IMR-90 (cell line): ENCODE measurements around the gene SP2. TPM values are rescaled to one million over a fixed set of nuclear protein-coding genes. Genes with fewer than 3 reads are reported as not detected.
A peak's percentile ranks its signal among the peaks of the same experiment; 100 is the strongest.

ENCODE experiments used
- ATAC-seq: fragments of 200-7000 bp; cut with Tn5 transposase; 2 replicates; pipeline ENCODE4 v1.9.1; 2020; ENCODE audit warnings: low read depth, mild to moderate bottlenecking, moderate library complexity
- BruUV-seq: library from RNA; stranded (reverse); fragments of 400-500 nt; replicated peaks from 2 replicates; lab custom pipeline; 2021; lab: Mats Ljungman, UMichigan
- CTCF ChIA-PET: fragments of 300-600 bp; formaldehyde crosslinking; extraction: SDS; loops from one replicate; lab custom pipeline; 2021; ENCODE audit warnings: antibody characterized with exemption; lab: Yijun Ruan, JAX
- POLR2A ChIA-PET: fragments of 300-600 bp; sonication (Branson Sonifier 250); formaldehyde crosslinking; loops from one replicate; lab custom pipeline; 2022; ENCODE audit warnings: antibody characterized with exemption; ENCODE audit not compliant: unreplicated experiment; lab: Charles Lee
- DNase-seq: peaks from one replicate; pipeline ENCODE4 v3.0.0; 2013
- H2AFZ ChIP-seq: replicated peaks from 2 replicates; pipeline ENCODE3; 2013; ENCODE audit warnings: low read length, mild to moderate bottlenecking; ENCODE audit not compliant: poor library complexity
- H2AK5ac ChIP-seq: 2 replicates; pipeline ENCODE4 v1.6.1; 2013; ENCODE audit warnings: low read depth, low read length, inconsistent platforms
- H2AK9ac ChIP-seq: replicated peaks from 2 replicates; pipeline ENCODE3; 2013; ENCODE audit warnings: mild to moderate bottlenecking, low read depth, low read length, moderate library complexity; ENCODE audit not compliant: poor library complexity
- H2BK120ac ChIP-seq: 2 replicates; pipeline ENCODE4 v1.6.1; 2013; ENCODE audit warnings: low read depth, low read length, inconsistent platforms
- H2BK15ac ChIP-seq: 3 replicates; pipeline ENCODE4 v1.6.1; 2013; ENCODE audit warnings: low read depth, low read length, inconsistent platforms
- H2BK20ac ChIP-seq: 2 replicates; pipeline ENCODE4 v1.6.1; 2013; ENCODE audit warnings: low read depth, mild to moderate bottlenecking, inconsistent platforms, low read length, moderate library complexity
- H2BK5ac ChIP-seq: 2 replicates; pipeline ENCODE4 v1.6.1; 2013; ENCODE audit warnings: mild to moderate bottlenecking, low read depth, low read length, inconsistent platforms; ENCODE audit not compliant: poor library complexity, severe bottlenecking
- H3K14ac ChIP-seq: replicated peaks from 2 replicates; pipeline ENCODE4 v1.6.1; 2013; ENCODE audit warnings: low read depth, low read length, inconsistent platforms
- H3K18ac ChIP-seq: 2 replicates; pipeline ENCODE4 v1.6.1; 2013; ENCODE audit warnings: low read depth, low read length, control low read depth
- H3K23ac ChIP-seq: 2 replicates; pipeline ENCODE4 v1.6.1; 2013; ENCODE audit warnings: low read depth, low read length, inconsistent platforms
- H3K27ac ChIP-seq: 2 replicates; pipeline ENCODE4 v1.5.1; 2013; ENCODE audit warnings: mild to moderate bottlenecking, control low read depth, low read length; ENCODE audit not compliant: insufficient read depth
- H3K27me3 ChIP-seq: 2 replicates; pipeline ENCODE4 v1.6.1; 2013; ENCODE audit warnings: low read length; ENCODE audit not compliant: control insufficient read depth, insufficient read depth
- H3K36me3 ChIP-seq: 2 replicates; pipeline ENCODE4 v1.6.1; 2013; ENCODE audit warnings: low read length, mixed read lengths; ENCODE audit not compliant: control insufficient read depth, insufficient read depth
- H3K4ac ChIP-seq: 2 replicates; pipeline ENCODE4 v1.6.1; 2013; ENCODE audit warnings: low read depth, low read length, inconsistent platforms
- H3K4me1 ChIP-seq: 2 replicates; pipeline ENCODE4 v1.6.1; 2013; ENCODE audit warnings: low read length, mixed read lengths; ENCODE audit not compliant: control insufficient read depth, insufficient read depth
- H3K4me2 ChIP-seq: 2 replicates; pipeline ENCODE4 v1.6.1; 2013; ENCODE audit warnings: low read depth, mild to moderate bottlenecking, control low read depth, low read length, moderate library complexity
- H3K4me3 ChIP-seq: 2 replicates; pipeline ENCODE4 v1.5.1; 2013; ENCODE audit warnings: low read depth, mild to moderate bottlenecking, control low read depth, low read length, moderate library complexity; ENCODE audit not compliant: insufficient read depth
- H3K56ac ChIP-seq: 2 replicates; pipeline ENCODE4 v1.6.1; 2013; ENCODE audit warnings: low read length, inconsistent platforms; ENCODE audit not compliant: insufficient read depth; ENCODE audit errors: extremely low read depth
- H3K79me1 ChIP-seq, 2 experiments: 2 replicates each; pipeline ENCODE4 v1.6.1; 2013; ENCODE audit warnings: low read length in 2 of 2, inconsistent platforms in 1 of 2, low read depth in 1 of 2
- H3K9ac ChIP-seq: 2 replicates; pipeline ENCODE4 v1.6.1; 2013; ENCODE audit warnings: low read depth, low read length, control low read depth
- H3K9me1 ChIP-seq: 2 replicates; pipeline ENCODE4 v1.6.1; 2013; ENCODE audit warnings: low read length, inconsistent platforms; ENCODE audit not compliant: insufficient read depth
- H3K9me3 ChIP-seq: 2 replicates; pipeline ENCODE4 v1.6.1; 2013; ENCODE audit warnings: low read length; ENCODE audit not compliant: control insufficient read depth, insufficient read depth
- H4K20me1 ChIP-seq: 2 replicates; pipeline ENCODE4 v1.6.1; 2013; ENCODE audit warnings: low read length, inconsistent platforms; ENCODE audit not compliant: insufficient read depth
- H4K5ac ChIP-seq: 2 replicates; pipeline ENCODE4 v1.6.1; 2013; ENCODE audit warnings: mild to moderate bottlenecking, low read depth, low read length, control low read depth
- H4K8ac ChIP-seq, 2 experiments: 2 replicates each; pipeline ENCODE4 v1.6.1; 2013; ENCODE audit warnings: low read depth in 2 of 2, low read length in 2 of 2, control low read depth in 1 of 2, inconsistent platforms in 1 of 2
- H4K91ac ChIP-seq: 2 replicates; pipeline ENCODE4 v1.6.1; 2013; ENCODE audit warnings: low read depth, low read length, inconsistent platforms; ENCODE audit not compliant: insufficient read depth
- BHLHE40 ChIP-seq: fragments of 150-350 bp; IDR thresholded peaks from 2 replicates; pipeline ENCODE4 v1.6.1; 2016; ENCODE audit warnings: mild to moderate bottlenecking, low read depth, low read length
- CEBPB ChIP-seq: IDR thresholded peaks from 2 replicates; pipeline ENCODE4 v1.6.1; 2012; ENCODE audit warnings: low read depth, low read length, improper control_type of control experiment
- CHD1 ChIP-seq: IDR thresholded peaks from 2 replicates; pipeline ENCODE4 v1.6.1; 2012; ENCODE audit warnings: low read depth, low read length, improper control_type of control experiment
- CTCF ChIP-seq: conservative IDR thresholded peaks from 2 replicates; pipeline ENCODE4 v1.5.1; 2012; ENCODE audit warnings: mild to moderate bottlenecking, low read depth, low read length, improper control_type of control experiment
- FOS ChIP-seq: fragments of 150-350 bp; IDR thresholded peaks from 2 replicates; pipeline ENCODE4 v1.6.1; 2016; ENCODE audit warnings: low read depth, low read length
- MAFK ChIP-seq: IDR thresholded peaks from 2 replicates; pipeline ENCODE4 v1.6.1; 2012; ENCODE audit warnings: low read depth, low read length, improper control_type of control experiment
- MAZ ChIP-seq: IDR thresholded peaks from 2 replicates; pipeline ENCODE4 v1.6.1; 2012; ENCODE audit warnings: low read depth, mild to moderate bottlenecking, low read length, improper control_type of control experiment, moderate library complexity, borderline replicate concordance
- NFE2L2 ChIP-seq: fragments of 150-350 bp; IDR thresholded peaks from 2 replicates; pipeline ENCODE4 v1.6.1; 2016; ENCODE audit warnings: low read depth, mild to moderate bottlenecking, low read length
- POLR2A ChIP-seq: IDR thresholded peaks from 2 replicates; pipeline ENCODE4 v1.6.1; 2012; ENCODE audit warnings: mild to moderate bottlenecking, low read depth, low read length
- RAD21 ChIP-seq: IDR thresholded peaks from 2 replicates; pipeline ENCODE4 v1.6.1; 2012; ENCODE audit warnings: low read length, improper control_type of control experiment
- RCOR1 ChIP-seq: IDR thresholded peaks from 2 replicates; pipeline ENCODE4 v1.6.1; 2012; ENCODE audit warnings: mild to moderate bottlenecking, low read length, improper control_type of control experiment; ENCODE audit not compliant: insufficient replicate concordance
- RFX5 ChIP-seq: IDR thresholded peaks from 2 replicates; pipeline ENCODE4 v1.8.0; 2012; ENCODE audit warnings: low read depth, mild to moderate bottlenecking, low read length, moderate library complexity
- SMC3 ChIP-seq: fragments of 150-350 bp; IDR thresholded peaks from 2 replicates; pipeline ENCODE4 v1.6.1; 2016; ENCODE audit warnings: low read depth, mild to moderate bottlenecking, antibody characterized with exemption, low read length, moderate library complexity
- USF2 ChIP-seq: fragments of 150-350 bp; IDR thresholded peaks from 2 replicates; pipeline ENCODE4 v1.6.1; 2017; ENCODE audit warnings: mild to moderate bottlenecking, antibody characterized with exemption, low read length, low read depth
- WGBS, 2 experiments: methylation state at CpG; one replicate each; pipeline versions ENCODE4 v1.1.5 to v1.1.7; 2013; ENCODE audit warnings: missing lambda C conversion rate in 2 of 2; ENCODE audit not compliant: insufficient read length in 1 of 2; ENCODE audit errors: extremely low coverage in 2 of 2; 5-methylcytosine and 5-hydroxymethylcytosine counted together
- dilution Hi-C: fragments of 300-500 bp; cut with HindIII; formaldehyde crosslinking; loops from one replicate; pipeline ENCODE4 v1.14.3; 2018; ENCODE audit warnings: low sequenced_read_pairs; ENCODE audit not compliant: unreplicated experiment
- in situ Hi-C: fragments of 300-500 bp; cut with MboI; formaldehyde crosslinking; loops from 3 replicates; pipeline ENCODE4 v1.14.3; 2019; ENCODE audit warnings: low sequenced_read_pairs, inconsistent platforms, mixed read lengths
- intact Hi-C: fragments of 100-400 bp; cut with micrococcal nuclease; formaldehyde crosslinking; loops from 2 replicates; pipeline ENCODE4 v1.10.0; 2022
- polyA plus RNA-seq, 3 experiments: library from polyadenylated mRNA; depleted of rRNA; stranded (reverse); fragments of >200 nt; gene quantifications; 2 replicates each; pipeline ENCODE4 v1.2.3, GENCODE V29; 2012; ENCODE audit warnings: low replicate concordance in 1 of 3
- total RNA-seq: library from RNA; depleted of rRNA; stranded (reverse); fragments of >200 nt; gene quantifications from 2 replicates; pipeline ENCODE4 v1.2.3, GENCODE V29; 2012

The SP2 gene
- total and polyA plus RNA-seq, 2 of the 4 experiments (the other 2 are of a cell fraction), result 0.72 to 13.8 TPM

- H2AFZ ChIP-seq, result peak overlapping the region; percentile 92
- DNase-seq, result peak; percentile 17
- peak overlapping the region; percentile 65 for H2BK5ac ChIP-seq
- in situ Hi-C loops, result no loop called here
- no peak overlapping the region for H2BK15ac ChIP-seq
- no peak overlapping the region for H2BK120ac ChIP-seq
- H2AK5ac ChIP-seq, result peak overlapping the region; percentile 95
- peak overlapping the region; percentile 95 for H4K5ac ChIP-seq
- 0 out of 2 replicates have a peak, but pooled peaks cover 7% of the 10 kb centered on the region for H3K9me1 ChIP-seq
- H3K27ac ChIP-seq, result peak overlapping the region; percentile 52
- dilution Hi-C loops, result no loop called here
- peak overlapping the region; percentile 67 for H3K4me3 ChIP-seq
- peak overlapping the region; percentile 96 for H3K23ac ChIP-seq
- intact Hi-C loops, result no loop called here
- no peaks in the 10 kb centered on the region for H3K9me3 ChIP-seq
- H3K36me3 ChIP-seq, result no peaks in the 10 kb centered on the region
- BruUV-seq, result no TSS peak
- peak overlapping the region; percentile 93 for H3K9ac ChIP-seq
- ATAC-seq, result peak; percentile 1
- POLR2A ChIA-PET, result interaction anchor here (0.7 kb wide), 1 partner anchor 64 kb away, joined by 3 read pairs; the partner anchor contains the start of genes LRRC46 and MRPL10
- 0% methylated on average over 11 of the region's 25 CpGs; no CpG with 5 or more reads in 1 of the 2 experiments for WGBS, 2 experiments
- CTCF ChIA-PET, result interaction anchor here (0.8 to 1.5 kb wide), 3 partner anchors 54 to 59 kb away, joined by 3 to 11 read pairs (median 3); partner anchors contain the start of gene SCRN2
- H4K8ac ChIP-seq, result peak overlapping the region; percentile 79 to 99
- H3K79me1 ChIP-seq, result peaks cover 26 to 52% of the 10 kb centered on the region in 2 experiments
- H3K56ac ChIP-seq, result peak overlapping the region; percentile 47
- no peak for TF ChIP-seq CTCF
- TF ChIP-seq MAFK, result no peak
- no peak for TF ChIP-seq BHLHE40
- TF ChIP-seq MAZ, result no peak
- TF ChIP-seq RFX5, result no peak
- no peak for TF ChIP-seq RCOR1
- no peak for TF ChIP-seq POLR2A
- TF ChIP-seq SMC3, result no peak
- TF ChIP-seq NFE2L2, result no peak
- TF ChIP-seq FOS, result no peak
- no peak for TF ChIP-seq USF2
- no peak for TF ChIP-seq RAD21
- no peak for TF ChIP-seq CHD1
- no peak for TF ChIP-seq CEBPB
- peaks cover 1% of the 10 kb centered on the region; the same call in 1 of the 2 replicates for H3K4me1 ChIP-seq
- peak overlapping the region; percentile 81 for H3K4ac ChIP-seq
- H2BK20ac ChIP-seq, result no peak overlapping the region
- peak overlapping the region; percentile 64 for H4K91ac ChIP-seq
- H3K4me2 ChIP-seq, result peak overlapping the region; percentile 98
- peak overlapping the region; percentile 95 for H2AK9ac ChIP-seq
- H3K18ac ChIP-seq, result 0 out of 2 replicates have a peak overlapping the region, but pooled peaks have one; percentile 22
- peak overlapping the region; percentile 84 for H3K14ac ChIP-seq
- no peaks in the 10 kb centered on the region for H3K27me3 ChIP-seq
- no peaks in the 10 kb centered on the region for H4K20me1 ChIP-seq
These were observed 635 bp upstream of the SP2 start for GRCh38 chr17:47895347-47895855.
